Measurements from ENCODE around the gene SDCBP2.

Gene SDCBP2

GRCh38 chr20:1277529-1278322 is 51.2 kb downstream of the SDCBP2 start:
- no peak for TF ChIP-seq CTCF (IDR thresholded peaks at IDR 0.05; ENCODE audit: low read depth, low read length)
- no peak overlapping the region for H3K4me3 ChIP-seq (replicated peaks in 1 of 2; ENCODE audit: low read depth in 2 of 2, low read length in 2 of 2)
- no peak for DNase-seq (ENCODE audit: low read depth in 2 of 2)

- TF ChIP-seq CTCF (IDR thresholded peaks at IDR 0.05; ENCODE audit: low read depth, low read length): no peak
- no peak for DNase-seq (ENCODE audit: low read depth in 2 of 2)
- no peak overlapping the region for H3K4me3 ChIP-seq (replicated peaks in 1 of 2; ENCODE audit: low read depth in 2 of 2, low read length in 2 of 2)
Observed at GRCh38 chr20:1275919-1276318, 53.0 kb downstream of the SDCBP2 start.

GRCh38 chr20:1274485-1275311 is 54.2 kb downstream of the SDCBP2 start:
- no peak for DNase-seq (ENCODE audit: low read depth in 2 of 2)

GRCh38 chr20:1273366-1273765 is 55.6 kb downstream of the SDCBP2 start:
- no peak for TF ChIP-seq CTCF (IDR thresholded peaks at IDR 0.05; ENCODE audit: low read depth, low read length)
- no peak overlapping the region for H3K4me3 ChIP-seq (replicated peaks in 1 of 2; ENCODE audit: low read depth in 2 of 2, low read length in 2 of 2)
- no peak for DNase-seq (ENCODE audit: low read depth in 2 of 2)

More at GRCh38 chr20:1274485-1275311, 54.2 kb downstream of the SDCBP2 start:
- no peak for TF ChIP-seq CTCF (IDR thresholded peaks at IDR 0.05; ENCODE audit: low read depth, low read length)
- no peak overlapping the region for H3K4me3 ChIP-seq (replicated peaks in 1 of 2; ENCODE audit: low read depth in 2 of 2, low read length in 2 of 2)

- TF ChIP-seq CTCF (IDR thresholded peaks at IDR 0.05; ENCODE audit: low read depth, low read length): no peak
- H3K4me3 ChIP-seq (replicated peaks in 1 of 2; ENCODE audit: low read depth in 2 of 2, low read length in 2 of 2): no peak overlapping the region
- no peak for DNase-seq (ENCODE audit: low read depth in 2 of 2)
Observed at GRCh38 chr20:1272368-1273100, 56.4 kb downstream of the SDCBP2 start.

GRCh38 chr20:1269850-1270249 is 59.1 kb downstream of the SDCBP2 start:
- no peak overlapping the region for H3K4me3 ChIP-seq (replicated peaks in 1 of 2; ENCODE audit: low read depth in 2 of 2, low read length in 2 of 2)
- DNase-seq (ENCODE audit: low read depth in 2 of 2): no peak
- no peak for TF ChIP-seq CTCF (IDR thresholded peaks at IDR 0.05; ENCODE audit: low read depth, low read length)
